Mesenchymal stem cell (in vitro differentiated cells and primary cell): ENCODE data around the gene CLIC1.
A peak's percentile ranks its signal among the peaks of the same experiment; 100 is the strongest.

ENCODE experiments used
- DNase-seq: peaks from one replicate; pipeline ENCODE4 v3.0.0-alpha.2; 2013
- H2AFZ ChIP-seq: one replicate; pipeline ENCODE4 v1.6.1; 2013; ENCODE audit warnings: low read depth, mild to moderate bottlenecking, control low read depth, inconsistent platforms, low read length, moderate library complexity
- H2AK5ac ChIP-seq: 2 replicates; pipeline ENCODE4 v1.6.1; 2013; ENCODE audit warnings: low read length, moderate library complexity, mild to moderate bottlenecking, inconsistent platforms; ENCODE audit not compliant: severe bottlenecking
- H2BK120ac ChIP-seq: one replicate; pipeline ENCODE4 v1.6.1; 2013; ENCODE audit warnings: low read depth, mild to moderate bottlenecking, inconsistent platforms, low read length, moderate library complexity
- H2BK12ac ChIP-seq, 2 experiments: one replicate each; pipeline ENCODE4 v1.6.1; 2013; ENCODE audit warnings: inconsistent platforms in 2 of 2, low read length in 2 of 2, mild to moderate bottlenecking in 2 of 2, moderate library complexity in 2 of 2, control low read depth in 1 of 2
- H2BK15ac ChIP-seq: one replicate; pipeline ENCODE4 v1.6.1; 2013; ENCODE audit warnings: mild to moderate bottlenecking, low read depth, inconsistent platforms; ENCODE audit not compliant: poor library complexity, severe bottlenecking
- H2BK5ac ChIP-seq: 2 replicates; pipeline ENCODE4 v1.6.1; 2013; ENCODE audit warnings: low read depth, mild to moderate bottlenecking, low read length, control low read depth, inconsistent platforms; ENCODE audit not compliant: poor library complexity, severe bottlenecking
- H3K14ac ChIP-seq, 2 experiments: one replicate each; pipeline ENCODE4 v1.6.1; 2013; ENCODE audit warnings: inconsistent platforms in 2 of 2, low read length in 2 of 2, control low read depth in 1 of 2, mild to moderate bottlenecking in 1 of 2, moderate library complexity in 1 of 2
- H3K18ac ChIP-seq, 2 experiments: one replicate each; pipeline ENCODE4 v1.6.1; 2013; ENCODE audit warnings: inconsistent platforms in 2 of 2, low read length in 2 of 2, control low read depth in 1 of 2, low read depth in 1 of 2, mild to moderate bottlenecking in 1 of 2
- H3K23ac ChIP-seq, 2 experiments: one replicate each; pipeline ENCODE4 v1.6.1; 2013; ENCODE audit warnings: inconsistent platforms in 2 of 2, low read length in 2 of 2, mild to moderate bottlenecking in 2 of 2, moderate library complexity in 2 of 2, control low read depth in 1 of 2
- H3K27ac ChIP-seq: 2 replicates; pipeline ENCODE4 v1.5.1; 2013; ENCODE audit warnings: mild to moderate bottlenecking, moderate library complexity, low read length, control low read depth, inconsistent platforms; ENCODE audit not compliant: poor library complexity, severe bottlenecking
- H3K27me3 ChIP-seq, 2 experiments: 2 replicates each; pipeline versions ENCODE4 v1.6.1 to v1.7.0; 2013; ENCODE audit warnings: low read length in 2 of 2, mild to moderate bottlenecking in 2 of 2, moderate library complexity in 2 of 2, control low read depth in 1 of 2, inconsistent platforms in 1 of 2; ENCODE audit not compliant: control insufficient read depth in 1 of 2, insufficient read depth in 1 of 2
- H3K36me3 ChIP-seq, 2 experiments: 2 replicates each; pipeline versions ENCODE4 v1.6.1 to v1.7.0; 2013; ENCODE audit warnings: low read length in 2 of 2, control low read depth in 1 of 2, inconsistent platforms in 1 of 2, low read depth in 1 of 2, mild to moderate bottlenecking in 1 of 2; ENCODE audit not compliant: insufficient read depth in 2 of 2, control insufficient read depth in 1 of 2
- H3K4ac ChIP-seq, 2 experiments: one replicate each; pipeline ENCODE4 v1.6.1; 2013; ENCODE audit warnings: inconsistent platforms in 2 of 2, low read length in 2 of 2, mild to moderate bottlenecking in 2 of 2, moderate library complexity in 2 of 2, control low read depth in 1 of 2, low read depth in 1 of 2
- H3K4me1 ChIP-seq: 2 replicates; pipeline ENCODE4 v1.6.1; 2013; ENCODE audit warnings: low read depth, low read length, control low read depth; ENCODE audit not compliant: control insufficient read depth, insufficient read depth
- H3K4me2 ChIP-seq: 2 replicates; pipeline ENCODE4 v1.6.1; 2013; ENCODE audit warnings: low read length, mild to moderate bottlenecking, inconsistent platforms; ENCODE audit not compliant: poor library complexity, severe bottlenecking
- H3K4me3 ChIP-seq, 2 experiments: 2 replicates each; pipeline versions ENCODE4 v1.5.1 to v1.7.0; 2013; ENCODE audit warnings: low read length in 2 of 2, mild to moderate bottlenecking in 2 of 2, control low read depth in 1 of 2, low read depth in 1 of 2; ENCODE audit not compliant: insufficient read depth in 1 of 2
- H3K79me1 ChIP-seq: replicated peaks from 2 replicates; pipeline ENCODE4 v1.6.1; 2013; ENCODE audit warnings: mild to moderate bottlenecking, control low read depth, low read length, inconsistent platforms; ENCODE audit not compliant: poor library complexity, severe bottlenecking
- H3K9ac ChIP-seq: 2 replicates; pipeline ENCODE4 v1.7.0; 2013; ENCODE audit warnings: mild to moderate bottlenecking, low read length, moderate library complexity
- H3K9me3 ChIP-seq: 2 replicates; pipeline ENCODE4 v1.7.0; 2013; ENCODE audit warnings: mild to moderate bottlenecking, low read length; ENCODE audit not compliant: control insufficient read depth
- H4K8ac ChIP-seq: one replicate; pipeline ENCODE4 v1.6.1; 2013; ENCODE audit warnings: inconsistent platforms, mild to moderate bottlenecking, low read length, moderate library complexity
- H4K91ac ChIP-seq: one replicate; pipeline ENCODE4 v1.6.1; 2013; ENCODE audit warnings: mild to moderate bottlenecking, low read length, inconsistent platforms
- WGBS: methylation state at CpG from one replicate; pipeline ENCODE4 v1.1.7; 2013; ENCODE audit warnings: mixed read lengths; 5-methylcytosine and 5-hydroxymethylcytosine counted together

Gene CLIC1

DNA sequence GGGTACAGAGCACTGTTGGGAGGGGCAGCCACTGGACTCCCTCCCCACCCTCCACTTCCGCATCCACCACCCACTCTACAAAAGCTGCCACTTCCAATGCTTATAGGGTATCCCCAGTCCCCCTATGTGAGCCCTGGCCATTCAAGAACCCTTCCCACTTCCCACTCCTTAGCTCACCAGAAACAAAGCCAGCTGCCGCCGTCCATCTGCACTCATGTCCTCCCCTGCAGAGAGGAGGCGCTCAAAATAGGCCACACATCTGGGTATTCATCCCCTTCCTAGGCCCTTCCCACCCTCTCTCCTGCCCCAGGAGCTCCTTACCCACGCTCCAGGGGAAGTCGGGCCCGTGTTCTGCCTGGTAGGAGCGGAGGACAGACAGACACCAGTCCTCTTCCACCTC, 49.0 kb downstream of the CLIC1 start:
- Histone ChIP-seq H4K91ac (no peak overlapping the region), H3K4me3 (no peak overlapping the region), H4K8ac (no peak overlapping the region), H3K79me1 (peaks cover 3% of the 10 kb centered on the region), H2AK5ac (no peak overlapping the region), H2AFZ (no peak overlapping the region), H3K14ac (no peak overlapping the region), H3K27me3 (no peaks in the 10 kb centered on the region), H3K9ac (no peak overlapping the region), H2BK5ac (no peak overlapping the region), H3K4me2 (no peak overlapping the region), H3K4me1 (peaks cover 2% of the 10 kb centered on the region), H2BK12ac (no peak overlapping the region), H3K23ac (no peak overlapping the region), H3K27ac (no peak overlapping the region), H3K18ac (no peak overlapping the region), H3K36me3 (peaks cover 71 to 75% of the 10 kb centered on the region in 2 experiments), H2BK15ac (no peak overlapping the region), H2BK120ac (no peak overlapping the region), H3K4ac (no peak overlapping the region), H3K9me3 (no peaks in the 10 kb centered on the region)
- no peak for DNase-seq
- 96% methylated on average over 8 of the region's 8 CpGs for WGBS

DNA sequence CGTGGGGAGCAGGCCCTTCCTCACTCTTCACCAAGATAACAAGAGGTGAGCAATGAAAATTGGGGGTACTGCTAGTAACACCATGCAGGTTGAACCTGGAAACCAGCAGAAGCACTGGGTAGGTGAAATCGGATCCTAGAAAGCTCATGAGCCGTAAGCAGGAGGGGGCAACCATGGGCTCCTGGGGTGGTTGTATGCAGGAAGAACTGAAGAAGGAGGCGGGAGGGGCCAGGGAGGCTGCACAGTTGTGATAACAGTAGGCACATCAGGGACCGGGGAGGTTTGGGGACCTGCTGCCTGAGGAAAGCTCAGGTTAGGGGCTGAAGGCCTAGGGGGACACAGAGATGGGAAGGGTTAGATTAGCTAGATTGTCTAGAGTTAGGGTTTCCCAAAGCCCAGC, 49.8 kb downstream of the CLIC1 start:
- H3K4me3 ChIP-seq, result no peak overlapping the region
- no peaks in the 10 kb centered on the region for H3K27me3 ChIP-seq
- H2AFZ ChIP-seq, result no peak overlapping the region
- peaks cover 7% of the 10 kb centered on the region for H3K4me1 ChIP-seq
- no peak overlapping the region for H2BK12ac ChIP-seq
- no peak overlapping the region for H3K4me2 ChIP-seq
- H2AK5ac ChIP-seq, result no peak overlapping the region
- no peak overlapping the region for H2BK5ac ChIP-seq
- H2BK120ac ChIP-seq, result no peak overlapping the region
- H3K79me1 ChIP-seq, result peaks cover 3% of the 10 kb centered on the region
- H2BK15ac ChIP-seq, result no peak overlapping the region
- no peak overlapping the region for H3K23ac ChIP-seq
- H3K27ac ChIP-seq, result no peak overlapping the region
- H4K8ac ChIP-seq, result no peak overlapping the region
- DNase-seq, result no peak
- H3K36me3 ChIP-seq, result peaks cover 66 to 68% of the 10 kb centered on the region in 2 experiments
- H3K18ac ChIP-seq, result no peak overlapping the region
- H3K14ac ChIP-seq, result no peak overlapping the region
- H3K9ac ChIP-seq, result no peak overlapping the region
- H3K4ac ChIP-seq, result no peak overlapping the region
- no peak overlapping the region for H4K91ac ChIP-seq
- WGBS, result 90% methylated on average over 5 of the region's 5 CpGs
- no peaks in the 10 kb centered on the region for H3K9me3 ChIP-seq

DNA sequence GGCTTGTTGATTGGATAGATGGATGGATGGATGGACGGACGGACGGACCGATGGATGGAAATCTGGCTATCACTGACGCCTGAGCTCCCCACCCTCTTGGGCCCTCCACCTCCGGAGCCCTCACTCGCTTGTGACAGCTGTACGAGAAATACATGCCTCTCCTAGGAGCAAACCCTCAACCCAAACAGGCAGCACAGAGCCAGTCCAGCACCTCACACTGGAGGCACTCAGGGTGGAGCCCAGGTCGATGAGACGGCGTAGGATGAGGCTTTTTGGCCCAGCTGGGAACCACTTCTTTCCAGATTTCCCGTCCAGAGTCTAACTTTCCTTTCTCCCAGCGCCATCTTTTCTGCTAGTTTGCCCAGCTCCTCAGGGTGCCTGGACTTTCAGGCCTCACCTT, 52.7 kb downstream of the CLIC1 start:
- Histone ChIP-seq H3K36me3 (peaks cover 39 to 40% of the 10 kb centered on the region in 2 experiments), H2BK120ac (no peak overlapping the region), H4K8ac (no peak overlapping the region), H2BK5ac (no peak overlapping the region), H3K27me3 (no peaks in the 10 kb centered on the region), H3K23ac (no peak overlapping the region), H2AFZ (no peak overlapping the region), H3K9me3 (no peaks in the 10 kb centered on the region), H3K79me1 (no peaks in the 10 kb centered on the region), H2BK15ac (no peak overlapping the region), H2AK5ac (no peak overlapping the region), H3K4me3 (no peak overlapping the region), H3K9ac (no peak overlapping the region), H3K27ac (no peak overlapping the region), H3K4me2 (no peak overlapping the region), H3K14ac (no peak overlapping the region), H4K91ac (no peak overlapping the region), H3K4me1 (peaks cover 12% of the 10 kb centered on the region), H3K18ac (no peak overlapping the region), H2BK12ac (no peak overlapping the region), H3K4ac (no peak overlapping the region)
- 89% methylated on average over 13 of the region's 13 CpGs for WGBS
- no peak for DNase-seq

DNA sequence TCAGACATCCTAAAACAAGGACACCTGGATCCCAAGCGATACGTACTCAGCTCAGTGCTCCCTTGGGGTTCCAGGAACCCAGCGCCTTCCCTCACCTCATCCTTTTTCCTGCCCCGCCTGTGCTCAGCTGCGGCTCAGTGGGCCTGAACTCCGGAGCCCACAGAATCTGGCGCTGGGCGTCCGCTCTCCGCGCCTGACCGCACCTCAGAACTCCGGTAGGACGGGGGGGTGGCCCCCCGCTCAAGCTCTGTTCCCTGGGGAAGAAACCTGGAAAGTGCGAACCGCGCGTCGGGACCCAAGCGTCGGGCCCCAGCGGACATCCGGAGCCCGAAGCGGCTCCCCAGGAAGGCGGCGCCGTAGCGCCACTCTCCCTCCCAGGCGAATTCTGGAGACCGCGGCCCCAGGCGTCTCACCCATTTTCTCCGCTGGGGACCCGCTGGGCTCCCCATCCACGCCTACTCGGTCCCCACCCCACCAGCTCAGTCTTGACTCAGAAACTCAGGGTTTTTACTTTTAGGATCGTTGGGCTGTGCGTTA, 55.1 kb downstream of the CLIC1 start:
- Histone ChIP-seq H4K91ac (no peak overlapping the region), H4K8ac (peak overlapping the region; percentile 78), H3K79me1 (no peaks in the 10 kb centered on the region), H3K36me3 (peaks cover 15 to 18% of the 10 kb centered on the region in 2 experiments), H3K4me1 (peaks cover 12% of the 10 kb centered on the region), H2BK15ac (peak overlapping the region; percentile 55), H3K23ac (no peak overlapping the region), H3K27ac (peak overlapping the region; percentile 53), H2BK5ac (no peak overlapping the region), H3K27me3 (no peaks in the 10 kb centered on the region), H3K4me3 (peak overlapping the region; percentile 48 to 75), H2AFZ (peak overlapping the region; percentile 66), H3K4ac (peak overlapping the region in 1 of 2 experiments; percentile 6), H3K18ac (peak overlapping the region; percentile 50 to 70), H2BK120ac (peak overlapping the region; percentile 12), H2AK5ac (no peak overlapping the region), H3K4me2 (peak overlapping the region; percentile 71), H3K14ac (peak overlapping the region in 1 of 2 experiments; percentile 6), H3K9me3 (no peaks in the 10 kb centered on the region), H3K9ac (peak overlapping the region; percentile 81), H2BK12ac (peak overlapping the region in 1 of 2 experiments; percentile 38)
- DNase-seq, result peak; percentile 58
- 3% methylated on average over 38 of the region's 40 CpGs for WGBS
